PC-9 (cell line): ENCODE results near the gene SPRED2.

Source experiments
- EZH2 ChIP-seq: fragments of 200-600 bp; sonication (generic); IDR thresholded peaks from 2 replicates; pipeline ENCODE4 v1.8.0; 2017; ENCODE audit warnings: antibody characterized with exemption, low read depth
- TF ChIP-seq, protein P1 (sequence below): fragments of 200-600 bp; sonication (generic); conservative IDR thresholded peaks from 2 replicates; pipeline ENCODE4 v1.6.1; 2017; ENCODE audit warnings: mixed run types, antibody characterized with exemption, mild to moderate bottlenecking, moderate library complexity

DNA sequence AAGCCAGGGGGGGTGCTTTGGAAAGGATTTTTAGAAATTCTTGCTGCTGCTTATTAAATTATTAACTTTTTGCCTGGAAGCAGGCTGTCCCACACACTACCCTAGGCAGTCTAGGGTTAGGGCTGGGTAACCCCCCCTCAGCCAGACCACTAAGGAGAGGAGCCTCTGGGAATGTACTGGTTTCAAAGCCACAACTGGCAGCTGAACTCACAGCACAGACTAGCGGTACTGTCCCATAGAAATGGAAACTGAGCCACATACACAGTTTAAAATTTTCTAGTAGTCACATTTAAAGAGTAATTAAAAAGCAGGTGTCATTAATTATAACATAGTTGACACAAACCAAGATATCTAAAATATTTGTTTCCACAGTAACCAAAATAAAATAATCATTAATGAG, 50.1 kb downstream of the SPRED2 start:
- TF ChIP-seq, protein P1, sequence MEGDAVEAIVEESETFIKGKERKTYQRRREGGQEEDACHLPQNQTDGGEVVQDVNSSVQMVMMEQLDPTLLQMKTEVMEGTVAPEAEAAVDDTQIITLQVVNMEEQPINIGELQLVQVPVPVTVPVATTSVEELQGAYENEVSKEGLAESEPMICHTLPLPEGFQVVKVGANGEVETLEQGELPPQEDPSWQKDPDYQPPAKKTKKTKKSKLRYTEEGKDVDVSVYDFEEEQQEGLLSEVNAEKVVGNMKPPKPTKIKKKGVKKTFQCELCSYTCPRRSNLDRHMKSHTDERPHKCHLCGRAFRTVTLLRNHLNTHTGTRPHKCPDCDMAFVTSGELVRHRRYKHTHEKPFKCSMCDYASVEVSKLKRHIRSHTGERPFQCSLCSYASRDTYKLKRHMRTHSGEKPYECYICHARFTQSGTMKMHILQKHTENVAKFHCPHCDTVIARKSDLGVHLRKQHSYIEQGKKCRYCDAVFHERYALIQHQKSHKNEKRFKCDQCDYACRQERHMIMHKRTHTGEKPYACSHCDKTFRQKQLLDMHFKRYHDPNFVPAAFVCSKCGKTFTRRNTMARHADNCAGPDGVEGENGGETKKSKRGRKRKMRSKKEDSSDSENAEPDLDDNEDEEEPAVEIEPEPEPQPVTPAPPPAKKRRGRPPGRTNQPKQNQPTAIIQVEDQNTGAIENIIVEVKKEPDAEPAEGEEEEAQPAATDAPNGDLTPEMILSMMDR: no peak
- TF ChIP-seq EZH2: no peak
